Liver (tissue), 3 donors: Measurements from ENCODE around the gene FAM234B.

Experiments used
- CTCF ChIP-seq: fragments of 150-350 bp; IDR thresholded peaks from 2 replicates; pipeline ENCODE4 v1.5.1; 2017; ENCODE audit warnings: improper control_type of control experiment, low read depth, low read length; ENCODE audit not compliant: missing input control
- MAX ChIP-seq: IDR thresholded peaks from 2 replicates; pipeline ENCODE4 v1.6.1; 2016; ENCODE audit warnings: antibody characterized with exemption
- RAD21 ChIP-seq, 2 donors: IDR thresholded peaks; 2 replicates each; pipeline ENCODE4 v1.6.1; 2016; ENCODE audit warnings: antibody characterized with exemption in 2 of 2, mild to moderate bottlenecking in 2 of 2
- REST ChIP-seq: IDR thresholded peaks from 2 replicates; pipeline ENCODE4 v1.6.1; 2016; ENCODE audit warnings: antibody characterized with exemption, mild to moderate bottlenecking
- ZBTB33 ChIP-seq: IDR thresholded peaks from 2 replicates; pipeline ENCODE4 v1.6.1; 2016; ENCODE audit warnings: antibody characterized with exemption
- donor health status: healthy.
- donor health status: healthy.

GRCh38 chr12:13022851-13023271 is 21.3 kb upstream of the FAM234B start:
- TF ChIP-seq CTCF, result no peak
- no peak for TF ChIP-seq ZBTB33
- TF ChIP-seq RAD21 (IDR thresholded peaks at IDR 0.05), result no peak
- no peak for TF ChIP-seq REST
- TF ChIP-seq MAX, result no peak
